GM23338 (cell line): ENCODE data around the gene CCDC106. TPM values are rescaled to one million over a fixed set of nuclear protein-coding genes. Genes with fewer than 3 reads are reported as not detected.

Source experiments
- ATAC-seq: fragments of 200-7000 bp; cut with Tn5 transposase; 3 replicates; pipeline ENCODE4 v1.9.1; 2020
- DNase-seq: peaks from one replicate; pipeline ENCODE4 v3.0.0-alpha.2; 2015; ENCODE audit warnings: low spot score
- H2AFZ ChIP-seq: fragments of 200-600 bp; sonication (generic); 2 replicates; pipeline ENCODE4 v1.8.0; 2016; ENCODE audit warnings: antibody characterized with exemption, mild to moderate bottlenecking, moderate library complexity
- H3F3A ChIP-seq: fragments of 200-600 bp; sonication (generic); replicated peaks from 2 replicates; pipeline ENCODE4 v1.8.0; 2017; ENCODE audit warnings: antibody characterized with exemption, mixed run types, low read depth
- H3K27ac ChIP-seq: fragments of 200-600 bp; sonication (generic); 2 replicates; pipeline ENCODE4 v1.6.1; 2016; ENCODE audit warnings: low read depth
- H3K27me3 ChIP-seq: fragments of 200-600 bp; sonication (generic); 2 replicates; pipeline ENCODE4 v1.8.0; 2016; ENCODE audit warnings: mild to moderate bottlenecking, mixed run types, moderate library complexity; ENCODE audit not compliant: insufficient read depth
- H3K36me3 ChIP-seq: fragments of 200-600 bp; sonication (generic); 2 replicates; pipeline ENCODE4 v1.8.0; 2016; ENCODE audit warnings: mild to moderate bottlenecking; ENCODE audit not compliant: insufficient read depth
- H3K4me1 ChIP-seq: fragments of 200-600 bp; sonication (generic); 2 replicates; pipeline ENCODE4 v1.8.0; 2016; ENCODE audit warnings: mild to moderate bottlenecking, moderate library complexity; ENCODE audit not compliant: insufficient read depth
- H3K4me2 ChIP-seq: fragments of 200-600 bp; sonication (generic); 2 replicates; pipeline ENCODE4 v1.7.1; 2017; ENCODE audit warnings: mixed run types
- H3K4me3 ChIP-seq: fragments of 200-600 bp; sonication (generic); 2 replicates; pipeline ENCODE4 v1.6.1; 2016; ENCODE audit warnings: mixed run types
- H3K79me2 ChIP-seq: fragments of 200-600 bp; sonication (generic); replicated peaks from 2 replicates; pipeline ENCODE4 v1.8.0; 2017; ENCODE audit warnings: mild to moderate bottlenecking; ENCODE audit not compliant: insufficient read depth
- H3K9me2 ChIP-seq: fragments of 200-600 bp; sonication (generic); 2 replicates; pipeline ENCODE4 v1.8.0; 2017; ENCODE audit not compliant: insufficient read depth
- H4K20me1 ChIP-seq: fragments of 200-600 bp; sonication (generic); replicated peaks from 2 replicates; pipeline ENCODE4 v1.8.0; 2017; ENCODE audit warnings: mild to moderate bottlenecking; ENCODE audit not compliant: insufficient read depth
- H3K27ac Mint-ChIP-seq: 2 replicates; pipeline ENCODE4 v1.8.0; 2020; ENCODE audit warnings: inconsistent platforms, mild to moderate bottlenecking, moderate library complexity, mixed read lengths
- H3K27me3 Mint-ChIP-seq: 3 replicates; pipeline ENCODE4 v1.8.0; 2022; ENCODE audit warnings: low read depth, mild to moderate bottlenecking, moderate library complexity, mixed read lengths, inconsistent platforms; ENCODE audit not compliant: insufficient read depth, poor library complexity
- H3K36me3 Mint-ChIP-seq: 3 replicates; pipeline ENCODE4 v1.8.0; 2021; ENCODE audit warnings: low read depth, mild to moderate bottlenecking, inconsistent platforms, moderate library complexity, mixed read lengths
- H3K4me1 Mint-ChIP-seq: 3 replicates; pipeline ENCODE4 v1.8.0; 2020; ENCODE audit warnings: mild to moderate bottlenecking, inconsistent platforms, mixed read lengths
- H3K4me3 Mint-ChIP-seq: 3 replicates; pipeline ENCODE4 v1.8.0; 2021; ENCODE audit warnings: moderate library complexity, mild to moderate bottlenecking, inconsistent platforms, mixed read lengths
- H3K9me3 Mint-ChIP-seq: 3 replicates; pipeline ENCODE4 v1.8.0; 2020; ENCODE audit warnings: moderate library complexity, mild to moderate bottlenecking, inconsistent platforms, mixed read lengths
- CREB1 ChIP-seq: fragments of 250-450 bp; sonication (Bioruptor Pico); IDR thresholded peaks from 2 replicates; pipeline ENCODE4 v1.5.0; 2020; ENCODE audit warnings: low read depth, mild to moderate bottlenecking, moderate library complexity
- EZH2 ChIP-seq: fragments of 200-600 bp; sonication (generic); IDR thresholded peaks from one replicate; pipeline ENCODE4 v1.8.0; 2017; ENCODE audit warnings: antibody characterized with exemption, mild to moderate bottlenecking, low read depth; ENCODE audit not compliant: unreplicated experiment
- EZH2phosphoT487 ChIP-seq: fragments of 200-600 bp; sonication (generic); IDR thresholded peaks from one replicate; pipeline ENCODE4 v1.8.1; 2018; ENCODE audit warnings: antibody characterized with exemption; ENCODE audit not compliant: unreplicated experiment
- JUNB ChIP-seq: IDR thresholded peaks from one replicate; pipeline ENCODE4 v1.6.1; 2016; ENCODE audit warnings: antibody characterized with exemption; ENCODE audit not compliant: unreplicated experiment
- NANOG ChIP-seq: IDR thresholded peaks from 2 replicates; pipeline ENCODE4 v1.6.1; 2016; ENCODE audit warnings: antibody characterized with exemption, borderline replicate concordance
- POLR2AphosphoS5 ChIP-seq: IDR thresholded peaks from 2 replicates; pipeline ENCODE4 v1.6.1; 2016; ENCODE audit warnings: antibody characterized with exemption, low read depth
- REST ChIP-seq: IDR thresholded peaks from one replicate; pipeline ENCODE4 v1.6.1; 2018; ENCODE audit warnings: antibody characterized with exemption; ENCODE audit not compliant: unreplicated experiment
- STAT1 ChIP-seq: IDR thresholded peaks from one replicate; pipeline ENCODE4 v1.6.1; 2016; ENCODE audit warnings: antibody characterized with exemption; ENCODE audit not compliant: unreplicated experiment
- ZNF114 ChIP-seq: fragments of 250-450 bp; sonication (Bioruptor Pico); IDR thresholded peaks from 2 replicates; pipeline ENCODE4 v1.5.0; 2020; ENCODE audit warnings: mild to moderate bottlenecking, moderate library complexity
- ZNF331 ChIP-seq: fragments of 250-450 bp; sonication (Bioruptor Pico); IDR thresholded peaks from 2 replicates; pipeline ENCODE4 v1.5.0; 2020; ENCODE audit warnings: low read depth, mild to moderate bottlenecking, moderate library complexity
- ZNF462 ChIP-seq: fragments of 250-450 bp; sonication (Bioruptor Pico); IDR thresholded peaks from 2 replicates; pipeline ENCODE4 v1.5.0; 2020; ENCODE audit warnings: mild to moderate bottlenecking, moderate library complexity
- polyA plus RNA-seq: library from polyadenylated mRNA; unstranded; fragments of >200 nt; fragmentation: Nextera tagmentation; extraction: Ambion mirVana; gene quantifications from 2 replicates; pipeline ENCODE4 v1.2.1, GENCODE V29; 2016
- total RNA-seq: library from RNA; depleted of rRNA; stranded (reverse); fragments of >200 nt; shearing (Covaris generic); gene quantifications from 2 replicates; pipeline ENCODE4 v1.2.3, GENCODE V29; 2014
- TF ChIP-seq, protein P1 (sequence below), 2 experiments: fragments of 200-600 bp in 1 of 2; sonication (generic) in 1 of 2; conservative IDR thresholded peaks; 2 replicates each; pipeline versions ENCODE4 v1.5.1 to v1.6.1; 2016 to 2017; ENCODE audit warnings: antibody characterized with exemption in 2 of 2, low read depth in 2 of 2, mild to moderate bottlenecking in 2 of 2, moderate library complexity in 1 of 2
- TF ChIP-seq, protein P2 (sequence below): IDR thresholded peaks from 2 replicates; pipeline ENCODE4 v1.6.1; 2016; ENCODE audit warnings: antibody characterized with exemption

The CCDC106 gene
- total and polyA plus RNA-seq, 2 experiments from 2014 or later = 12.0 to 17.6 TPM

- no peak for ATAC-seq
- Histone ChIP-seq H3F3A (peaks cover 12% of the 10 kb centered on the region), H3K79me2 (peaks cover 9% of the 10 kb centered on the region), H3K4me3 (no peak overlapping the region), H3K4me2 (no peak overlapping the region), H3K4me1 (no peaks in the 10 kb centered on the region; the same call in 1 of the 2 replicates), H3K27ac (no peak overlapping the region), H3K27me3 (0 out of 2 replicates have a peak, but pooled peaks cover 5% of the 10 kb centered on the region), H3K36me3 (no peaks in the 10 kb centered on the region), H3K9me2 (no peaks in the 10 kb centered on the region), H2AFZ (no peak overlapping the region), H4K20me1 (peaks cover 5% of the 10 kb centered on the region)
- Mint-ChIP-seq H3K9me3 (no peaks in the 10 kb centered on the region; the same call in 2 of the 3 replicates), H3K4me3 (no peak overlapping the region), H3K27ac (no peak overlapping the region), H3K36me3 (peaks cover 11% of the 10 kb centered on the region; the same call in 2 of the 3 replicates), H3K27me3 (peaks cover 10% of the 10 kb centered on the region), H3K4me1 (peaks cover 13% of the 10 kb centered on the region; the same call in 2 of the 3 replicates)
- no peak for DNase-seq
- TF ChIP-seq, protein P1, sequence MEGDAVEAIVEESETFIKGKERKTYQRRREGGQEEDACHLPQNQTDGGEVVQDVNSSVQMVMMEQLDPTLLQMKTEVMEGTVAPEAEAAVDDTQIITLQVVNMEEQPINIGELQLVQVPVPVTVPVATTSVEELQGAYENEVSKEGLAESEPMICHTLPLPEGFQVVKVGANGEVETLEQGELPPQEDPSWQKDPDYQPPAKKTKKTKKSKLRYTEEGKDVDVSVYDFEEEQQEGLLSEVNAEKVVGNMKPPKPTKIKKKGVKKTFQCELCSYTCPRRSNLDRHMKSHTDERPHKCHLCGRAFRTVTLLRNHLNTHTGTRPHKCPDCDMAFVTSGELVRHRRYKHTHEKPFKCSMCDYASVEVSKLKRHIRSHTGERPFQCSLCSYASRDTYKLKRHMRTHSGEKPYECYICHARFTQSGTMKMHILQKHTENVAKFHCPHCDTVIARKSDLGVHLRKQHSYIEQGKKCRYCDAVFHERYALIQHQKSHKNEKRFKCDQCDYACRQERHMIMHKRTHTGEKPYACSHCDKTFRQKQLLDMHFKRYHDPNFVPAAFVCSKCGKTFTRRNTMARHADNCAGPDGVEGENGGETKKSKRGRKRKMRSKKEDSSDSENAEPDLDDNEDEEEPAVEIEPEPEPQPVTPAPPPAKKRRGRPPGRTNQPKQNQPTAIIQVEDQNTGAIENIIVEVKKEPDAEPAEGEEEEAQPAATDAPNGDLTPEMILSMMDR (conservative IDR thresholded peaks at IDR 0.05; ENCODE audit: low read depth in 2 of 2) = no peak
- no peak for TF ChIP-seq CREB1 (CRISPR knock-in tag)
- TF ChIP-seq ZNF331 (CRISPR knock-in tag) = no peak
- TF ChIP-seq EZH2phosphoT487 = no peak
- TF ChIP-seq, protein P2, sequence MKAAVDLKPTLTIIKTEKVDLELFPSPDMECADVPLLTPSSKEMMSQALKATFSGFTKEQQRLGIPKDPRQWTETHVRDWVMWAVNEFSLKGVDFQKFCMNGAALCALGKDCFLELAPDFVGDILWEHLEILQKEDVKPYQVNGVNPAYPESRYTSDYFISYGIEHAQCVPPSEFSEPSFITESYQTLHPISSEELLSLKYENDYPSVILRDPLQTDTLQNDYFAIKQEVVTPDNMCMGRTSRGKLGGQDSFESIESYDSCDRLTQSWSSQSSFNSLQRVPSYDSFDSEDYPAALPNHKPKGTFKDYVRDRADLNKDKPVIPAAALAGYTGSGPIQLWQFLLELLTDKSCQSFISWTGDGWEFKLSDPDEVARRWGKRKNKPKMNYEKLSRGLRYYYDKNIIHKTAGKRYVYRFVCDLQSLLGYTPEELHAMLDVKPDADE = no peak
- no peak for TF ChIP-seq POLR2AphosphoS5
- no peak for TF ChIP-seq ZNF114 (CRISPR knock-in tag)
- no peak for TF ChIP-seq STAT1
- no peak for TF ChIP-seq REST
- no peak for TF ChIP-seq NANOG
- TF ChIP-seq EZH2 = no peak
- no peak for TF ChIP-seq JUNB
- no peak for TF ChIP-seq ZNF462 (CRISPR knock-in tag)
Measured at GRCh38 chr19:55626350-55626749, 21.7 kb upstream of the CCDC106 start.
